ENCODE measurements around the gene MARCHF2. TPM values are rescaled to one million over a fixed set of nuclear protein-coding genes. Genes with fewer than 3 reads are reported as not detected.
"Not testable (repeated sequence)": the region's sequence is repeated elsewhere in the genome, so short reads cannot be mapped to it uniquely, and the experiment has no call there.

MARCHF2 gene
- total RNA-seq, 2 experiments from 2014 or later: 10.3 to 11.1 TPM

DNA sequence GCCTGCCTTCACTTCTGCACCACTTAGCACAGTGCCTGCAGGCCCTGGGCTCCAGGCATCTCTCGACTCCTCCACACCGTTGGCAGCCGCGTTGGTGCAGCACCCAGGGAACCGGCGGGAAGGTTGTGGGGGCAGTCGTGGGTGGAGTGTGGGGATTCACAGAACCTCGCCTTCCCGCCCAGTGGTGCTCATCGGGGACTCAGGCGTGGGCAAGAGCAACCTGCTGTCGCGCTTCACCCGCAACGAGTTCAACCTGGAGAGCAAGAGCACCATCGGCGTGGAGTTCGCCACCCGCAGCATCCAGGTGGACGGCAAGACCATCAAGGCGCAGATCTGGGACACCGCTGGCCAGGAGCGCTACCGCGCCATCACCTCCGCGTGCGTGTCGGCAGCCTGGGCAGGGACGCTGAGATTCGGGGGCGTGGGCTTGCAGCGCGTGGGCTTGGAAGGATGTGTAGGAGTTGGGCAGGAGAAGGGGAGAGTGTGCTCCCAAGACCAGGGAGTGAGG is 13.4 kb upstream of the MARCHF2 start:
- ChIA-PET POLR2A (no interaction called here), CTCF (interaction anchor here (1.1 kb wide), 1 partner anchor 46 kb away, joined by 4 read pairs; no protein-coding TSS in a partner anchor)

DNA sequence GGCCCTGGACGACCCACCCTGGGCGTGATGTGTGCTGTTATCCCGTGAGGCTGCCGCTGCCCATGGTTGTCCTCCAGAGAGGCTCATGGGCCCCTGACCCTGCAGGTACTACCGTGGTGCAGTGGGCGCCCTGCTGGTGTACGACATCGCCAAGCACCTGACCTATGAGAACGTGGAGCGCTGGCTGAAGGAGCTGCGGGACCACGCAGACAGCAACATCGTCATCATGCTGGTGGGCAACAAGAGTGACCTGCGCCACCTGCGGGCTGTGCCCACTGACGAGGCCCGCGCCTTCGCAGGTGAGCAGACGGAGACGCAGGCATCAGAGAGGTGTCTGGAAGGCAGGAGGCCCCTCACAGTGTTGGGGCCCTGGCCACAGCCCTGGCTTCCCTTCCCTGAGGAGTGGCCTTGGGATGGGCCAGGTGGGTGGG is 11.1 kb upstream of the MARCHF2 start:
- CTCF ChIA-PET: no interaction called here
- POLR2A ChIA-PET: no interaction called here

DNA sequence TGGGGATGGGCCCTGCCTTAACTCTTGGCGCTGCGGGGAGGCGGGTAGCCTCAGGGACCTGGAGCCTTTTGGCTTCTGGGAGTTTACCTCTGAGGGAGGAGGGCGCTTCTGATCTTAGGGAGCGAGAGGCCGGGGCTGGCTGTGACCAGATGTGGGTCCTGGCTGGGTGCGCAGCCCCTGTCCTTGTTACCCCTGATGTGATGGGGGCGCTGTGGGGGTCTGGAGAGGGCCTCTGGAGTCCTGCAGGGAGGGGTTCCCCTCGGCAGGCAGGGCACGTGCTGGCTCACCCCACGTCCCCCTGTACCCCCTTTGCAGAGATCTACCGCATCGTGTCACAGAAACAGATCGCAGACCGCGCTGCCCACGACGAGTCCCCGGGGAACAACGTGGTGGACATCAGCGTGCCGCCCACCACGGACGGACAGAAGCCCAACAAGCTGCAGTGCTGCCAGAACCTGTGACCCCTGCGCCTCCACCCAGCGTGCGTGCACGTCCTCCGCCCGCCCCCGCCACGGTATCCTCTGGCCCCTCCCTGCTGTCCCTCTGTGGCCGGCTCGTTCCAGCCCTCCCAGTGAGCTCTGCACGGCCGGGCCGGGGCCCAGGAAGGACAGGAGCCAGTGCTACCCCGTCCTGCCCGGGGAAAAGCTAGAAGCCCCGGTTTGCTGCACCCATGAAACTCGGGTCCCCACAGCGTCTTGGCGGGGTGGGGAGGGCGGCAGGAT is 9.8 kb upstream of the MARCHF2 start:
- POLR2A ChIA-PET: interaction anchor here (0.6 kb wide), 1 partner anchor 60 kb away, joined by 4 read pairs; the partner anchor contains the start of gene KANK3
- CTCF ChIA-PET: interaction anchor here (0.5 to 0.6 kb wide), 2 partner anchors 49 to 150 kb away, joined by 3 read pairs; no protein-coding TSS in a partner anchor

DNA sequence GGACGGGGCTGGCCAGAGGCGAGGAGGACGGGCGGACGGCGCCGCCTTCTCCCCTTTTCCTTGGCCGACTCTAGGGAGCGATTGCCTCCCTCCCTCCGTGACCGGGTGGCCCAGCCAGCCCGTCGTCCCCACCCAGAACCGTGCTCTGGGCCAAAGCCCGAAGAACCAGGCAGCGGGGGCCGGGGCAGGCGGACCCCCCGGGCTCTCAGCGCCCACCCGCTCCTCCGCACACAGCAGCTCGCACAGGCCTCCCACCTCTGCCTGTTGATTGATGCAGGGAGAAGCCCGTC is 9.3 kb upstream of the MARCHF2 start:
- CTCF ChIA-PET: interaction anchor here (0.6 kb wide), 1 partner anchor 49 kb away, joined by 3 read pairs; no protein-coding TSS in a partner anchor
- POLR2A ChIA-PET: interaction anchor here (0.6 kb wide), 1 partner anchor 61 kb away, joined by 4 read pairs; the partner anchor contains the start of gene KANK3

DNA sequence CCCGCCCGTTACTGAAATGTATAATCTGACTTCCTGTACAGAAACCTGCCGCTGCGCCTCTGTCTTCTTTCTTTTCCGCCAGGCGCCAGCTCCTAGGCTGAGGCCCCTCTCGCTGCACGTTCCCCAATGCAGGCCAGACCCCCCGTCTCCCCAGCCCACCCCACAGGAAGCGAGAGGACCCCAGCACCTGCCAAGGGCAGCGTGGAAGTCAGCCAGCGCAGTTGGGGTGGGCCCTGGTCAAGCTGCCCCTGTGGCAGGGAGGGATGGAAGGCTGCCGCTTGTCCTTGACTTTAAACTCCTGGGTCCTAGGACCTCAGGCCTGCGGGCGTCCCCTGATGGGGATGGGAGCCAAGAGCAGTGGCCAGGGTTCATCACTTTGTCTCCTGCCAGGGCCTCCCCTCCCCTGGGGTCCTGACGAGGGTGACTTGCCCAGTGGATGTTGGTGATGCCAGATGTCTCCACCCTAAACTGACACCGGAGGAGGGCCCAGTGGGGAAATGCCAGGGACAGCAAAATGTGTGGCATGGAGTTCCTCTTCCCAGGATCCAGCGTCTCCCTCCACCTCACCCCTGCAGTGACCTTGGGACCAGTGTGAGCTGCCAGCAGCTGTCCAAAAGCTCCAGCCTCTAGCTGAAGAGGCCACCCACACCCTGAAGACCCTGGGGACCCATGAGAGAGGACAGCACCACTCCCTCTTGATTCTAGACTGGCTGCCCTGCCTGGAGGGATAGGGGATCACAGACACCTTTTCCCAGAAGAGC is 8.5 kb upstream of the MARCHF2 start:
- ChIA-PET CTCF (interaction anchor here (1.1 to 1.3 kb wide), 2 partner anchors 10 to 50 kb away, joined by 3 to 4 read pairs; no protein-coding TSS in a partner anchor), POLR2A (interaction anchor here (0.6 kb wide), 1 partner anchor 9 kb away, joined by 4 read pairs; no protein-coding TSS in a partner anchor)

DNA sequence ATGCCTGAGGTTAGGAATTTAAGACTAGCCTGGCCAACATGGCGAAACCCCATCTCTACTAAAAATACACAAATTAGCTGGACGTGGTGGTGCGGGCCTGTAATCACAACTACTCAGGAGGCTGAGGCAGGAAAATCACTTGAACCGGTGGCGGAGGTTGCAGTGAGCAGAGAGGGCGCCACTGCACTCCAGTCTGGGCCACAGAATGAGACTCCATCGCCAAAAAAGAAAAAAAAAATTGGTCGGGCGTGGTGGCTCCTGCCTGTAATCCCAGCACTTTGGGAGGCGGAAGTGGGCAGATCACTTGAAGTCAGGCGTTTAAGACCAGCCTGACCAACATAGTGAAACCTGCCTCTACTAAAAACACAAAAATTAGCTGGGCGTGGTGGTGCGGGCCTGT is 2.4 kb upstream of the MARCHF2 start:
- POLR2A ChIA-PET: not testable (repeated sequence)
- CTCF ChIA-PET: interaction anchor here (0.7 to 1.6 kb wide), 2 partner anchors 43 to 103 kb away, joined by 3 to 4 read pairs; partner anchors contain the start of gene ZNF414

DNA sequence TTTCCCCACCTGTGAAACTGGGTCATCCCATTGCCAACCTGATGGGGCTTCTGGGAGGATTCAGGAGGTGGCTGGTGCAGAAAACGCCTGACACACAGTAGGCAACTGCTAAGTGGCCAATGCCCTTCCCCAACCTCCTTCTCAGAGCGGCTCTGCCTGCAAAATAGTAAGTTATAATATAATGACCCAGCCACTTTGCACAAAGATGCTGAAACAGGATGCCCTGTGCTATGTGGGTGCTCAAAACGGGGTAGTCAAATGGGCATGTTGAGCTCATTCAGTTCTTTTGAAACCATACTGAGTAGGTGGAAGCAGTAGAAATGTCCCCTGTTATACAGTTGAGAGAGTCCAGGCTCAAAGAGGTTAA is 507 bp downstream of the MARCHF2 start:
- ChIA-PET CTCF (interaction anchor here (0.5 to 3.8 kb wide), 13 partner anchors 9 to 167 kb away, joined by 3 to 22 read pairs (median 4); partner anchors contain the start of genes HNRNPM, MYO1F and ZNF414), POLR2A (interaction anchor here (0.6 to 2.1 kb wide), 10 partner anchors 9 to 202 kb away, joined by 3 to 9 read pairs (median 4); partner anchors contain the start of genes HNRNPM and ZNF414)

DNA sequence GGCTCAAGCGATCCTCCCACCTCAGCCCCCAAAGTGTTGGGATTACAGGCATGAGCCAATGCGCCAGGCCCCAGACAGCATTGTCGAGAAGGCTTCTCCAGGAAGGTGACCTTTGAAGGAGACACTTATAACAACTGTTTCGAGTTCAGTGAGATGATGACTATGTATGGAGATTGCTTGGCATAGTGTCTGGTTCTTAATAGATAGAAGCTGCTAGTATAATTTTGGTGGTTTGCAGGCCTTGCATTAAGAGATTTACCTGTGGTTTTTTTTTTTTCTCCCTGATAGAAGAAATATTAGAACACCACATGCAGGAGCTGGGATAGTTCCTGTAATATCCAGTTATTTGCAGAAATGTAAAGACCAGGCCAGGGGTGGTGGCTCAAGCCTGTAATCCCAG is 3.7 kb downstream of the MARCHF2 start:
- POLR2A ChIA-PET: interaction anchor here (0.6 kb wide), 1 partner anchor 129 kb away, joined by 5 read pairs; no protein-coding TSS in a partner anchor
- CTCF ChIA-PET: interaction anchor here (0.6 kb wide), 1 partner anchor 86 kb away, joined by 4 read pairs; the partner anchor contains the start of gene PRAM1

DNA sequence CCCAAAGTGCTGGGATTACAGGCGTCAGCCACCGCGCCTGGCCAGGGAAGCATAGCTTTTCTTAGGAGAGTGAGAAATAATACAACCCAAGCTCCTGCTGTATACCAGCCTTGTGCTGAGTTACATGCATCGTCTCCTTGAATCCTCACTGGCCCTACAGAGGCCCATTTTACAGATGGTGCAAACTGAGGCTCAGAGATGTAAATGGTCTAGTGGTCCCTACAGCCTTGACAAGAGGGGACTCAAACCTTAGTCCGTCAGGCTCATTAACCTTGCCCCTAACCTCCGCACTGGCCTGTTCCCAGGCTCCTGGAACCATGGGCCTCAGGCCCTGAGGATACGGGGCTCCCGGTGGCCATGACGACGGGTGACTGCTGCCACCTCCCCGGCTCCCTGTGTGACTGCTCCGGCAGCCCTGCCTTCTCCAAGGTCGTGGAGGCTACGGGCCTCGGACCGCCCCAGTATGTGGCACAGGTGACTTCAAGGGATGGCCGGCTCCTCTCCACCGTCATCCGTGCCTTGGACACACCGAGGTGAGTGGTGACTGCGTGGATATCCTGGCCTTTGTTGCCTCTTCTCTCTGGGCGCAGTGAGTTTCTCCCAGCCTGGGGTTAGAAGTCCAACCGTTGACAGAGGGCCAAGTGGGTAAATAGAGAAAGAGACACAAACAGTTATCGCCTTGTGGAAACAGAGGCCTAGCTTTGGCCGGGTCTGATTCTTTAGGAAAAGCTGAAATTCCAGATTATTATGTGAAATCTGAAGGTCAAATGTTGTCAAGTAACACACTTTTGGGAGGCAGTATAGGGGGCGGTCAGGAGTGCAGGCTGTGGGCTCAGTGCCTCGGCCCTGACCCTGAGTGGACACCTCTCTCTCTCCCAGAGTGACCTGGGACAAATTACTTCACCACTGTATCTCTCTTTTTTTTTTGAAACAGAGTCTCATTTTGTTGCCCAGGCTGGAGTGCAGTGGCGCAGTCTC is 8.7 kb downstream of the MARCHF2 start:
- POLR2A ChIA-PET: no interaction called here
- CTCF ChIA-PET: interaction anchor here (0.6 to 1.3 kb wide), 4 partner anchors 19 to 370 kb away, joined by 3 to 5 read pairs (median 4); no protein-coding TSS in a partner anchor

DNA sequence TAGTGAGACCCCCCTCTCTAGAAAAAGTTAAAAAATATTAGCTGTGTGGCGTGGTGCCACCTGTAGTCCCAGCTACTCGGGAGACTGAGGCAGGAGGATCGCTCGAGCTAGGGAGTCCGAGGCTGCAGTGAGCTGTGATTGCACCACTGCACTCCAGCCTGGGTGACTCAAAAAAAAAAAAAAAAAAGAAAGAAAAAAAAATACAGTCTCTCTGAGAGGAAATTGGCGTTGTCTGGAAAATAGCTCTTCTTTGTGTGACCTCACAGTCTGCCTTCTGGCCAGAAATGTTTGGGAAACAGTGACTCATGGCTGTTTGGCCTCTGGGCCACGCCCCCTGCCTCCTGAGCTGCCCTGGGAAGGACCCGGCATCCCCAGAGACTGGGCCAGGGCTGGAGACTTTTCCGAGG is 10.7 kb downstream of the MARCHF2 start:
- POLR2A ChIA-PET: interaction anchor here (0.6 to 0.7 kb wide), 3 partner anchors 33 to 248 kb away, joined by 3 to 4 read pairs (median 4); partner anchors contain the start of gene RAB11B
- CTCF ChIA-PET: interaction anchor here (0.5 to 5.4 kb wide), 4 partner anchors 11 to 646 kb away, joined by 3 to 22 read pairs (median 4); partner anchors contain the start of gene MARCHF2

DNA sequence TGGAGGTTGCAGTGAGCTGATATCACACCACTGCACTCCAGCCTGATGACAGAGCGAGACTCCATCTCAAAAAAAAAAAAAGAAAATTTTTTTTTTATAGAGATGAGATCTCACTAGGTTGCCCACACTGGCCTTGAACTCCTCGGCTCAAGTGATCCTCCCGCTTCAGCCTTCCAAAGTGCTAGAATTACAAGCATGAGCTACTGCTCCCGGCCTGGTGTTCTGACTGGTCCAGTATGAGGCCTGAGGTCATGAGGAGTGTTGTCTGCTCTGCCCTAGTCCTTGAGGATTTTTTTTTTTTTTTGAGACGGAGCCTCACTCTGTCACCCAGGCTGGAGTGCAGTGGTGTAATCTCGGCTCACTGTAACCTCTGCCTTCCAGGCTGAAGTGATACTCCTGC is 12.2 kb downstream of the MARCHF2 start:
- POLR2A ChIA-PET: not testable (repeated sequence)
- CTCF ChIA-PET: interaction anchor here (5.4 kb wide), 1 partner anchor 12 kb away, joined by 22 read pairs; the partner anchor contains the start of gene MARCHF2

DNA sequence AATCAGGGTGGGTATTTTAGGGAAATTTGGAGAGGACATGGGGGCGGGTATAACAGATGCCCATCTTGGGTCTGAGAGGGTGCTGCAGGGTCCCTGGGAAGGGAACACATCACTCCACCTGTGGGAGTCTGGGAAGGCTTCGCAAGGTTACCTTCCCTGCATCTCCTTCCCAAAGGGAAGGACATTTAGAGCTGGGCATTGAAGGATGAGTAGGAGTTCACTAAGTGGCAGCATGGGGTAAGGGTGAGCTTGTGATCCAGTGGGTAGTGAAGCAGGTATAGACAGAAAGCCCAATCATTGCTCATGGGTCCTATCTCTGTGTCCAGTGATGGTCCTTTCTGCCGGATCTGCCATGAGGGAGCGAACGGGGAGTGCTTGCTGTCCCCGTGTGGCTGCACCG is 13.2 kb downstream of the MARCHF2 start:
- CTCF ChIA-PET: interaction anchor here (0.6 to 5.4 kb wide), 2 partner anchors 13 to 155 kb away, joined by 4 to 22 read pairs; partner anchors contain the start of gene MARCHF2
- POLR2A ChIA-PET: no interaction called here

DNA sequence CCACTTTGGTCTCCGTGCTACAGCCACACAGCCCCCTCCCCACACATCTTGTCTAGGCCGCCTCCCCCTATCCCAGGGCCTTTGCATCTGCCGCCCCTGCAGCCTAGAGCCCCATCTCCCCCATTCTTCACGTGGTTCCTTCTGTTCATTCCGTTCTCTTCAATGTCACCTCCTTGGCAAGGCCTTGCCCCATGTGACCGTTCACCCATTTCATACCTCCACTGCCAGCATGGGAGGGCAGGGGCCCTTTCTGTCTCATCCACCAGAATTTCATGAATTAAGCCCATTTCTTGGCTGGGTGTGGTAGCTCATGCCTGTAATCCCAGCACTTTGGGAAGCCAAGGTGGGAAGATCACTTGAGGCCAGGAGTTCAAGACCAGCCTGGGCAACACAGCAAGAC is 15.9 kb downstream of the MARCHF2 start:
- POLR2A ChIA-PET: interaction anchor here (0.7 kb wide), 1 partner anchor 16 kb away, joined by 3 read pairs; the partner anchor contains the start of gene MARCHF2
- CTCF ChIA-PET: interaction anchor here (0.7 kb wide), 1 partner anchor 56 kb away, joined by 4 read pairs; no protein-coding TSS in a partner anchor

DNA sequence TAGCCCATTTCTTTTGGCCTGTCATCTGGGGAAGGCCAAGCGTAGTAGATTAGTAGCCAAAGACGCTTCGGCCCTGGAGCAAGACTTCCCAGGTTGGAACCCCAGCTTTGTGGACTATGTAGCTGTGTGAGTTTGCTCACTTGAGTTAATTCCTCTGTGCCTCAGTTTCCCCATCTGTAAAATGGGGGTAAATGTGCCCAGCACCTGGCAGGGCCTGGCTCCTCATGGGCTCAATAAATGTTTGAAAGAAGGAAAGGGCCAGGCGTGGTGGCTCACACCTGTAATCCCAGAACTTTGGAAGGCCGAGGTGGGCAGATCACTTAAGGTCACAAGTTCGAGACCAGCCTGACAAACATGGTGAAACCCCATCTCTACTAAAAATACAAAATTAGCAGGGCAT is 16.7 kb downstream of the MARCHF2 start:
- POLR2A ChIA-PET: no interaction called here
- CTCF ChIA-PET: interaction anchor here (0.5 kb wide), 1 partner anchor 163 kb away, joined by 5 read pairs; no protein-coding TSS in a partner anchor

DNA sequence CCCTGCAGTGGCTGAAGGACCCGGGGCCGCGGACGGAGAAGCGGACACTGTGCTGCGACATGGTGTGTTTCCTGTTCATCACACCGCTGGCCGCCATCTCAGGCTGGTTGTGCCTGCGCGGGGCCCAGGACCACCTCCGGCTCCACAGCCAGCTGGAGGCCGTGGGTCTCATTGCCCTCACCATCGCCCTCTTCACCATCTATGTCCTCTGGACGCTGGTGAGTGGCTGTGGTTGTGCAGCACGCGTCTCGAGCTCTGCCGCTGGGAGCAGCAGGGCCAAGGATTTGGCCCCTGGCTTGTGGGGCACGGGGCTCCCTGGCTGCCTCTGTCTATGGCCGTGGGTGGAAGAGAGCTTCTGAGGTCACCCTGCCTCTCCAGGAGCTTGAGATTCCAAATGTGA is 17.5 kb downstream of the MARCHF2 start:
- ChIA-PET CTCF (no interaction called here), POLR2A (no interaction called here)

DNA sequence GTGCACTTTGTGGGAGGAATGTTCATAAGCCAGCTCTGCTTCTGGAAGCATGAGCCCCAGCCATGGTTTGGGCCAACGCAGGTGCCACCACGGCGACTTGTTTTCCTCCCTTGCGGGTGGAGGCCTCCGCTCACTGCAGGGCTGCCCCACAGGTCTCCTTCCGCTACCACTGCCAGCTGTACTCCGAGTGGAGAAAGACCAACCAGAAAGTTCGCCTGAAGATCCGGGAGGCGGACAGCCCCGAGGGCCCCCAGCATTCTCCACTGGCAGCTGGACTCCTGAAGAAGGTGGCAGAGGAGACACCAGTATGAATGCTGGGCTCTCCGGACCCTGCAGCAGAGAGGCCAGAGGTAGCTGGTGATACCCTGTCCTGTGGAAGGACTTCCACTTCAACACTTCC is 25.1 kb downstream of the MARCHF2 start:
- ChIA-PET CTCF (no interaction called here), POLR2A (no interaction called here)

DNA sequence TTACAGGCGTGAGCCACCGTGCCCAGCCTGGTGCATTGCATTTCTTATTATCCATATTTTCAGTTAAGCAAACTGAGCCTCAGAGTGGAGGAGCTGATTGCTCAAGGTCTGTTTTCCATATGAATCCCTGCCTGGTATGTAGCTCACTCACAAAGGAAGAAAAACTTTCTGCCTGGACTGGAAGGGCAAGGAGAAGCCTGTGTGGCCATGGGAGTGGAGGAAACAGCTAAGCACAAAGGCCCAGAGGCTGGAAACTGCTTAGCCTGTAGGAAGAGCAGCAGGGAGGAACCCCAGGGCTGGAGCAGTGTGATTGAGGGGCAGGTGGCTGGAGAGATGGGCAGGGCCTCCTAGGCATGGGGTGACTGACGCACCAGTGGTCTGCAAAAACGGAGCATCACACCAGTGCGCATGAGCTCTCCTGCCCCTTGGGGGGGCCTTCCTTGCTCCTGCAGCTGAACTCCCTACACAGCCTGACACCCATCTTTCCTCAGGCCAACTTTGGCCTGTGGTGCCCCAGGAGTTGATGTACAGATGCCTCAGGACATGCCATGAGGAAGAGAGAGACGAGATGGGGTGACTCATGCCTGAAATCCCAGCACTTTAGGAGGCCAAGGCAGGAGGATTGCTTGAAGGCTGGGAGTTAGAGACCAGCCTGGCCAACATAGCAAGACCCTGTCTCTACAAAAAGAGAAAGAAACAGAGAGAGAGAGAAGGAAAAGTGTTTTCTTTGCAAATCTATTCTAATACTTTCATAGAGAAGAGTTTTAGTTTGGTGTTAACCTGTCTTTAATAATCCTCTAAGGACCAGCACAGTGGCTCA is 28.8 kb downstream of the MARCHF2 start:
- POLR2A ChIA-PET: no interaction called here

More for the DNA sequence above, 28.8 kb downstream of the MARCHF2 start:
- CTCF ChIA-PET: interaction anchor here (1.3 kb wide), 1 partner anchor 64 kb away, joined by 3 read pairs; no protein-coding TSS in a partner anchor

All from activated CD8-positive, alpha-beta memory T cell treated with anti-CD3 and anti-CD28 coated beads for 36 hours (primary cell).